Kidney (tissue), 14 donors: Measurements from ENCODE around the gene L1CAM. TPM values are rescaled to one million over a fixed set of nuclear protein-coding genes. Genes with fewer than 3 reads are reported as not detected.
A peak's percentile ranks its signal among the peaks of the same experiment; 100 is the strongest.

ENCODE experiments used
- DNase-seq, 5 donors: peaks; one replicate each; pipeline ENCODE4 v3.0.0-alpha.2; 2013 to 2020
- FAIRE-seq: peaks from 2 replicates; lab custom pipeline; 2012; peaks lifted over from hg19 to GRCh38; lab: Jason Lieb, UNC
- H3K27ac ChIP-seq, 2 donors: one replicate each; pipeline ENCODE4 v1.7.0; 2013; ENCODE audit warnings: low read depth in 2 of 2, low read length in 2 of 2, inconsistent platforms in 1 of 2
- H3K27me3 ChIP-seq: one replicate; pipeline ENCODE4 v1.7.1; 2013; ENCODE audit warnings: low read length, inconsistent platforms; ENCODE audit not compliant: control insufficient read depth, insufficient read depth
- H3K36me3 ChIP-seq, 3 donors: one replicate each; pipeline versions ENCODE4 v1.7.0 to v1.7.1; 2013; ENCODE audit warnings: low read length in 3 of 3, control low read depth in 1 of 3, inconsistent platforms in 1 of 3; ENCODE audit not compliant: insufficient read depth in 3 of 3, control insufficient read depth in 2 of 3
- H3K4me1 ChIP-seq, 3 donors: one replicate each; pipeline versions ENCODE4 v1.7.0 to v1.7.1; 2013; ENCODE audit warnings: low read length in 3 of 3, inconsistent platforms in 1 of 3, low read depth in 1 of 3; ENCODE audit not compliant: control insufficient read depth in 2 of 3, insufficient read depth in 2 of 3
- H3K4me3 ChIP-seq, 3 donors: one replicate each; pipeline versions ENCODE4 v1.7.0 to v1.8.1; 2013; ENCODE audit warnings: low read length in 3 of 3, control low read depth in 1 of 3, inconsistent platforms in 1 of 3
- H3K9ac ChIP-seq, 3 donors: one replicate each; pipeline versions ENCODE4 v1.7.0 to v1.7.1; 2013; ENCODE audit warnings: low read length in 3 of 3, control low read depth in 1 of 3, inconsistent platforms in 1 of 3
- H3K9me3 ChIP-seq, 3 donors: one replicate each; pipeline versions ENCODE4 v1.7.0 to v1.7.1; 2013; ENCODE audit warnings: low read length in 3 of 3, control low read depth in 1 of 3, inconsistent platforms in 1 of 3; ENCODE audit not compliant: control insufficient read depth in 2 of 3, insufficient read depth in 1 of 3
- CTCF ChIP-seq: IDR thresholded peaks from 3 replicates; pipeline ENCODE4 v1.5.1; 2012; ENCODE audit warnings: mild to moderate bottlenecking, moderate library complexity, borderline replicate concordance; ENCODE audit not compliant: insufficient read depth; ENCODE audit errors: extremely low read depth
- intact Hi-C: fragments of 100-400 bp; cut with DNase I; formaldehyde crosslinking; loops from one replicate; pipeline ENCODE4 v1.11.1; 2022
- polyA plus RNA-seq: library from polyadenylated mRNA; stranded (reverse); fragments of 350-450 nt; fragmentation: Illumina TruSeq; extraction: RNeasy Lipid Tissue Mini Kit (QIAGEN cat#74804); gene quantifications from one replicate; pipeline ENCODE4 v1.2.3, GENCODE V29; 2014; ENCODE audit warnings: low read depth, low replicate concordance; ENCODE audit not compliant: insufficient read depth
- total RNA-seq: library from RNA; stranded (reverse); fragmentation: NEBNext Ultra II Directional; extraction: Animal tissue kit (Norgen Biotek cat#: 25700); gene quantifications from one replicate; pipeline ENCODE4 v1.2.1, GENCODE V29; 2021
- donor health status: control.
- donor health status: control.
- donor health status: control.
- donor health status: control.
- donor health status: control.
- donor health status: DM: yes; HTN: yes; CAD: no.
- donor health status: Normal renal cell carcinoma (clear cell type).

L1CAM gene
- total and polyA plus RNA-seq, 2 donors from 2014 or later = 26.1 to 71.9 TPM

- TF ChIP-seq CTCF = no peak
- Histone ChIP-seq H3K9me3 (no peaks in the 10 kb centered on the region), H3K27ac (no peak overlapping the region), H3K9ac (no peak overlapping the region), H3K4me3 (no peak overlapping the region), H3K4me1 (no peaks in the 10 kb centered on the region), H3K36me3 (no peaks in the 10 kb centered on the region), H3K27me3 (no peaks in the 10 kb centered on the region)
- intact Hi-C loops = no loop called here
- FAIRE-seq (no peak), DNase-seq (peak in 2 of 5 donors; percentile 31 to 44)
Observed at GRCh38 chrX:153828723-153829548, 57.0 kb downstream of the L1CAM start.

- DNase-seq = peak in 1 of 5 donors; percentile 28
- intact Hi-C loops = no loop called here
- TF ChIP-seq CTCF = no peak
- H3K27me3 ChIP-seq = no peaks in the 10 kb centered on the region
- no peaks in the 10 kb centered on the region for H3K9me3 ChIP-seq
- no peak overlapping the region for H3K27ac ChIP-seq
- no peaks in the 10 kb centered on the region for H3K36me3 ChIP-seq
- H3K9ac ChIP-seq = no peak overlapping the region
- H3K4me3 ChIP-seq = no peak overlapping the region
- H3K4me1 ChIP-seq = no peaks in the 10 kb centered on the region
- no peak for FAIRE-seq
Observed at GRCh38 chrX:153828308-153828707, 57.7 kb downstream of the L1CAM start.

GRCh38 chrX:153827903-153828302 is 58.1 kb downstream of the L1CAM start:
- intact Hi-C loops = no loop called here
- H3K27me3 ChIP-seq = no peaks in the 10 kb centered on the region
- DNase-seq (no peak), FAIRE-seq (no peak)
- H3K9ac ChIP-seq = no peak overlapping the region
- no peaks in the 10 kb centered on the region for H3K36me3 ChIP-seq
- H3K27ac ChIP-seq = no peak overlapping the region
- H3K4me1 ChIP-seq = no peaks in the 10 kb centered on the region
- H3K9me3 ChIP-seq = no peaks in the 10 kb centered on the region
- no peak for TF ChIP-seq CTCF
- no peak overlapping the region for H3K4me3 ChIP-seq

GRCh38 chrX:153827016-153827415 is 59.0 kb downstream of the L1CAM start:
- H3K9me3 ChIP-seq = no peaks in the 10 kb centered on the region
- no peak for TF ChIP-seq CTCF
- no peak overlapping the region for H3K4me3 ChIP-seq
- intact Hi-C loops = no loop called here
- H3K9ac ChIP-seq = no peak overlapping the region
- no peaks in the 10 kb centered on the region for H3K4me1 ChIP-seq
- DNase-seq (no peak), FAIRE-seq (no peak)
- no peaks in the 10 kb centered on the region for H3K36me3 ChIP-seq
- H3K27ac ChIP-seq = no peak overlapping the region
- H3K27me3 ChIP-seq = no peaks in the 10 kb centered on the region
